ENCODE measurements around the gene DPPA2.

DPPA2 gene

DNA sequence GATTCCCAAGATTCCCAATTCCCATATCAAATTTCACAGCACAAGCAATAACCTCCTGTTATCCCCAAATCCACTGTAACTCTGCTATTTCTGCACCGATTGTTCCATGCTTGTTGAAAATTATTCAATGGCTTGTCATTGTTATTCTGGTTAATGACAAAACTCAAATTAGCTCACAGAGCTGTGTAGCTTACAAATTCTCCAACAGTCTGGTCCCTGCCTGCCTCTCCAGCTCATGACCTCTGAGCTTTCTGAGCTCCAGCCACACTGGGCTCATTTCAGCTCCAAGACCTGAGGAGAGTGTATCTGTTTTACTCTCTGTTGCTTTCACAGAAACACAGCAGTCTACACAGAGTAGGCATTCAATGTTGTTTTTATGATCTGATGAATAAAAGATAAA lies 3.3 kb downstream of the DPPA2 start:
- DNase-seq: no peak

DNA sequence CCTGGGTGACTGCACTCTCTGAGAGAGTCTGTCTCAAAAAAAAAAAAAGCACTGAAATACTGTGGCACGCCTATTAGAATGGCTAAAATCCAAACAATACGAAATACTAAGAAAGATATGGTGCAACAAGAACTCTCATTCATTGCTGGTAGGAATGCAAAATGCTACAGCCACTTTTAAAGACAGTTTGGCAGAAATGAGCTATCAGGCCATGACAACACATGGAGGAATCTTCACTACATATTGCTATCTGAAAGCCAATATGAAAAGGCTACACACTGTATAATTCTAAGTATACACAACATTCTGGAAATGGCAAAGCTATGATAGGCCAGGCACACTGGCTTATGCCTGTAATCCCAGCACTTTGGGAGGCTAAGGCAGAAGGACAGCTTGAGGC lies 18.8 kb downstream of the DPPA2 start:
- no peak for DNase-seq

DNA sequence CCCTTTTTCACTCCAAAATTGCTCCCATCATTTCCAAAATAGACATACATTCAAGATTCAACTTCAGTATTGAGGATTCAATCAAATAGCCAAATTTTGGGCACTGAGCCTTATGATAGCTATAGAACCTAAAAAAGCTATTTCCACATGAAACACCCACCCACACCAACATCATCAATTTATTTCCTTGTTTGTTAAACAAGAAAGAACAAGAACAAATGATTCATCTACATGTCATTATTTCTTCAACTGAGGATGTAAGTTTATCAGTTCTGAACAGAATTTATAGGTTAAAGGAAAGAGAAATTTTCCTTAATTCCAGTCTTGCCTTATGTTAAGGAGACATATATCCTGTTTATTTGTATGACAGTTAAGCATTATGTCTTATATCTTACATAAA lies 32.2 kb downstream of the DPPA2 start:
- no peak for DNase-seq

DNA sequence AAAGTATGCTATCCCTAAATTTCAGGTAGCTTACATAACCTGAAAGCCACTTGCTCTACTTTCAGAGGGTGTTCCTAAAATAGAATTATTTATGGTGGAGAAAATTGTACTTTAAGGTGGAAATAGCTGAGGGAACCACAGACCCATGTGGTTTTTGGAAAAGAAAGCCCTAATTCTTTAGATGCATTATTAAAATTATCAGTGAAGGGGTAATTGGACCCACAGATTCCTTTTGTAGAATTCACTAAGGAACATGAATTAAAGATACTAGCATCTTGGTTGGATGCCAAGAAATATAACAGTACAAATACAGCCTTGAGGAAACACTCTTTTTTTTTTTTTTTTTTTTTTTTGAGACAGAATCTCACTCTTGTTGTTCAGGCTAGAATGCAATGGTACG lies 37.8 kb downstream of the DPPA2 start:
- DNase-seq: no peak

DNA sequence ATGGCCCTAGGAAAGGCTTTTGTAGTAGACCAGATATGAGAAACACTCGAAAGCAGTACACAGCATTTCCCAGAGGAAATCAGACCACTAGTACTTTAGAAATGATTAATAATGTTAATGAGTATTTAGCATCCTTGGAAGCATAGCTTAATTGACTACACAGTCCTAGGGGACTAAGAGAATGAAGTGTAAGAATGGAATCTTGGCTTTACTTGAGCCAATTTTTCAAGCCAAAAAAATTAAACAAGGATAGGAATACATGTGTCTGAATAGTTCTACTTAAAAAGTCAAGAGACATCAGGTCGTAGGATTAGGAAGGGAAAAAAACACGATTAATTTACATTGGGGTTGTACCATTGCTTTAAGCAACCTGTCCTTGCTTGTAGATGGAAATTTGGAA lies 38.2 kb downstream of the DPPA2 start:
- DNase-seq: no peak

DNA sequence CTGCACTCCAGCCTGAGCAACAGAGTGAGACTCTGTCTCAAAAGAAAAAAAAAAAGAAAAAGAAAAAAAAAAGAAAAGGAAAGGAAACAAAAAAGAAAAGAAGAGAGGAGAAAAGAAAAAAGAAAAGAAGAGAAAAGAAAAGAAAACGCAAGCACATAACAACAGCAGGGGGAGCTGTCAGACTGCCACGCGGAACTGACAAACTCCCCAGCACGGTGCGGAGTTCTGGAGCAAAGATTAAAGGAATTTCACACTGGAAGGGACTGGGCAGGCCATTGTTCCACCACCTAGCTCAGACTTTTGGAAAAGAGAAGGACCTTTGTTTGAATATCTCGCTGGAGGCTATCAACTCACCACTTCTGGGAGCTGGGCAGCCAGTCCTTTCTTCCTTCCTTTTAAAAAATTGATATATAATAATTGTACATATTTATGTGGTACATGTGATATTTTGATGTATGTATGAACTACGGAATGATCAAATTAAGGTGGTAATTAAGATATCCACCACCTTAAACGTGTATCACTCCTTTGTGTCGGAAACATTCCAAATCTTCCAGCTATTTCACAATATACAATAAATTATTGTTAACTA lies 40.5 kb downstream of the DPPA2 start:
- peak; percentile 70 for DNase-seq

DNA sequence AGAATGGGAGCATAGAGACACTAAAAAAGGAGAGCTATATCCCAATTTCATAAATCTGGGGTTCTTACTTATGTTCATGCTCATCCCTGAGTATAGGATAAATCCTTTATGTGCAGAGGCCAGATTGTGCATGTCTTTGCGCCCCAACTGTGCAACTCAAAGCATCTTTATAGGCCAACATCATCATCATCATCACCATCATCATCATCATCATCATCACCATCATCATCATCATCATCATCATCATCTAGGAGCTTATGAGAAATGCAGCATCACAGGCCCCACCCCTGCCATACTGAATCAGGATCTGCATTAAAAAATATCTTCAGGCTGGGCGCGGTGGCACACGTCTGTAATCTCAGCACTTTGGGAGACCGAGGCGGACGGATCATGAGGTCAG lies 45.5 kb downstream of the DPPA2 start:
- no peak for DNase-seq

DNA sequence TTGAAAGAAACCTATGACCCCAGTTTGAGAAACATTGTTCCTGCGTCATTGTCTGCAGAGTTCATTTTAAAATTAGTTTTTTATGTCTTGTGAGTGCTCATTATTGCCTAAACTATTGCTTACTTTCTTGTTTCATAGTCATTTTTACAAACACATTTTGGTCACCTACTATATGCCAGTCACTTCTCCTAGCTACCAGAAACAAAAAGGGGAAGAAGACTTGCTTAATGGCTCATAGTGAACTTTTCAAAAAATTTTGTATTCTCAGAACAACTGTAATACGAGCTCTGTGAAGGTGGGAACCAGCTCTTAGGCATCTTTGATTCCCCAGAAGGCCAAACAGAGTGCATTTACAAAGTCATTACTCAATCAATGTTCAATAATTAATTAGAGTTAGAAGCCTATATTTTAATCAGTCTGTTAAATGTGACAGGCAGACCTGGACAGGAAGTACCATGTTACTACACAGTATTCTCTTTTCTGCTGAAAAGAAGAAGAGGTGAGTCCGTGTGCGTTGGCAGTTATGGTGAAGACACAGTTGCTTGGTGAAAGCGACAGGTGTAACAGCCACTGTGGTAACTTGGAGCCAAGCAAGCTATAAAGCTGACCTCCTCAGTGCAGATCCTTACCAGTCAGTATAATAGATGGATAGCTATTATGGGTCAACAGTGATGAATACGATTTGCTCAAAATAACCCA lies 46.6 kb downstream of the DPPA2 start:
- peak; percentile 54 for DNase-seq

DNA sequence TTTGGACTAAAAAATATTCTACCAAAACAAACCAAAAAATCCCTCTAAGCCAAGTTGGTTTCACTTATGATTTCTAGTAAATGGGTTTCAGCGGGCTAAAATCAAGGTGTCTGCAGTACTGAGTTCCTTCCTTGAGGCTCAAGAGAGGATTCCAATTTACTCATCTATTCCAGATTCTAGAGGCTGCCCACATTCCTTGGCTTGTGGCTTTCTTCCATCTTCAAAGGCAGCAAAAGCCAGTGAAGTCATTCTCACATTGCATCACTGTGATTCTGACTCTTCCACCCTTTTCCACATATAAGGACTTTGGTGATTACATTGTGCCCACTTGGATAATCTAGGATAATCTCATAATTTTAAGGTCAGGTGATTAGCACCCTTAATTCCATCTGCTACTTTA lies 48.1 kb downstream of the DPPA2 start:
- no peak for DNase-seq

DNA sequence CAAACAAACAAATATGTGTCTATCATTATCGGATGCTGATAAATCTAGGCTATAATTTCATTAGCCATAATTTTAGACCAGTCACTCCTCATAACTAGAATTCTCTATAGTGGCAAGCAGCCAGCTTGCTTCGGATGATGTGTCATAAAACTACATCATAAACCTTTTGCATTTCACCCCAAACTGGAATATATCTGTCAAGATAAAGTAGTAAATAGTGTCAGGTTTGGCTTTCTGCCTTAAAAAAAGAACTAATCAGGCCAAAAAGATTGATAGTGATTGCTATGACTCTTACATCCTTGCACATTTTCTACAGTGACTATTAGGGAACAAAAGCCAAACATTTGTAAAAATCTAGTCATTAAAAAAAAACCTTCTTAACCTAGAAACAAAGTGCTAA lies 51.0 kb downstream of the DPPA2 start:
- DNase-seq: no peak

DNA sequence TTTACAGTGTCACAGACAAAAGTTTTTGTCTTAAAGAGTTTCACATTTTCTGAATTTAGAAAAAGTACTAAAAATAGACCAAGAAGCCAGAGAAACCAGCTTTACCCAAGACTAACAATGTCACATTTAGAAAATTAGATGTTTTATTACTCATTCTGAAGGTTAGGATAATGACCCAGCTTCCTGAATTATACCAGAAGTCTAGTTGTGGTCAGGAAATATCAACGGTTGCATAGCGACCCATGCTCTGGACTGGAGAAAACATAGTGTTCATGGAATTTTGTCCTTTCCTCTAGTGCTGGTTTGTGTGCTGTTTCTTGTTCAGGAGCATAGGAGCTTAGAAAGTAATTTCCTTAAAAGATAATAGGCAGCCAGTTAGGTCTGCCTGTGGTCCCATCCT lies 59.0 kb downstream of the DPPA2 start:
- DNase-seq: peak; percentile 61

DNA sequence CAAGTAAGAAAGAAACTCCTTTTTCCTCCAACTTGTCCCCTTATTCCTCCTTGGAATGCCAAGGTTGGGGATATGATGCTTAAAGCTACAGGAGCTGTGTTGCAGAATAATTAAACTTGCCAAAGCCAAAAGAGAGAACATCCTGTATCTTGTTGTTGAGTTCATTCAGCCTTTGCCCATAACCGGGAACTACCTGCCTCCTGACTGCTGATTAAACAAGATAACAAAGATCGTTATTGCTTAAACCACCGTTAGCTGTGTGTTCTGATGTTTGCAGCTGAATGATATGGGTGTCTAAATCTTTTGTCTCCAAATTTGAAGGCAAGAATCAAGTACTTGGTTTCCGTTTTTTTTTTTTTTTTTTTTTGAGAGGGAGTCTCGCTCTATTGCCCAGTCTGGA lies 61.5 kb downstream of the DPPA2 start:
- DNase-seq: peak; percentile 63

DNA sequence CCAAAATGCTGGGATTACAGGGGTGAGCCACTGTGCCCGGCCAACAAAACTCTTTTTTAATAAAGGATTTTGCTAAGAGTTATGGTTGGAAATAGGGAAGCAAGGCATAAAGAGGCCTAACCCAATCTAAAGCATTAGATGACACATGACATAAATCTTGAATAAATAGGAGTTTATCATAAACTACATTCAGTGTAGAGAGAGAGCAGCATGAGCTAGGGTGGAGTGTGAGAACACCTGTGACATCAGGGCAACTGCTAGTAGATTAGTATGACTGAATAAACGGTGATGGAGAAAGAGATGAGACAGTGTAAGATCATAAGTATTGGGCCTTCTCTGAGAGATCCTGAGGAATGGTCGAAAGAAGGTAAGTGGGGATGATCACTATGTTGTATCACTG lies 63.7 kb downstream of the DPPA2 start:
- DNase-seq: peak; percentile 13

Data from hematopoietic multipotent progenitor cell treated with erythropoietin and hydrocortisone succinate and interleukin-3 and kit ligand, for 4 days (in vitro differentiated cells).